GM12801 (cell line): Measurements from ENCODE around the gene LARGE1.

Experiments used
- TF ChIP-seq, protein P1 (sequence below): IDR thresholded peaks from one replicate; pipeline ENCODE4 v1.5.1; 2011; ENCODE audit warnings: control low read depth; ENCODE audit not compliant: insufficient read length; ENCODE audit errors: extremely low read depth

LARGE1 gene

GRCh38 chr22:33512908-33513307 is 407.4 kb downstream of the LARGE1 start:
- TF ChIP-seq, protein P1, sequence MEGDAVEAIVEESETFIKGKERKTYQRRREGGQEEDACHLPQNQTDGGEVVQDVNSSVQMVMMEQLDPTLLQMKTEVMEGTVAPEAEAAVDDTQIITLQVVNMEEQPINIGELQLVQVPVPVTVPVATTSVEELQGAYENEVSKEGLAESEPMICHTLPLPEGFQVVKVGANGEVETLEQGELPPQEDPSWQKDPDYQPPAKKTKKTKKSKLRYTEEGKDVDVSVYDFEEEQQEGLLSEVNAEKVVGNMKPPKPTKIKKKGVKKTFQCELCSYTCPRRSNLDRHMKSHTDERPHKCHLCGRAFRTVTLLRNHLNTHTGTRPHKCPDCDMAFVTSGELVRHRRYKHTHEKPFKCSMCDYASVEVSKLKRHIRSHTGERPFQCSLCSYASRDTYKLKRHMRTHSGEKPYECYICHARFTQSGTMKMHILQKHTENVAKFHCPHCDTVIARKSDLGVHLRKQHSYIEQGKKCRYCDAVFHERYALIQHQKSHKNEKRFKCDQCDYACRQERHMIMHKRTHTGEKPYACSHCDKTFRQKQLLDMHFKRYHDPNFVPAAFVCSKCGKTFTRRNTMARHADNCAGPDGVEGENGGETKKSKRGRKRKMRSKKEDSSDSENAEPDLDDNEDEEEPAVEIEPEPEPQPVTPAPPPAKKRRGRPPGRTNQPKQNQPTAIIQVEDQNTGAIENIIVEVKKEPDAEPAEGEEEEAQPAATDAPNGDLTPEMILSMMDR = no peak

DNA sequence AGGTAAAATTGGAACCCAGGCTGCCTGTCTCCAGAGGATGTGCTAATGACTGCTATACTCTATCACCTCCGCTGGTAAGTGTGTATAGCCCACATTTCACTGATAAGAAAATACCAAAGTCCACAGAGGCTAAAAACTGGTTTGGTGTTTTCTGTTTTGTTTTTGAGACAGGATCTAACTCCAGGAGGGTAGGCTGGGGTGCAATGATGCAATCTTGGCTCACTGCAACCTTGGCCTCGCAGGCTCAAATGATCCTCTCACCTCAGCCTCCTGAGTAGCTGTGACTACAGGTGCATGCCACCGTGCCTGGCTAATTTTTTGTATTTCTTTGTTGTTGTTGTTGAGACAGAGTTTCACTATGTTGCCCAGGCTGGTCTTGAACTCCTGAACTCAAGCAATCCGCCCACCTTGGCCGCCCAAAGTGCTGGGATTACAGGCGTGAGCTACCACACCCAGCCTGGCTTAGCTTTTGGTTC is 409.8 kb downstream of the LARGE1 start:
- TF ChIP-seq, protein P1 = no peak

GRCh38 chr22:33504941-33505625 is 415.2 kb downstream of the LARGE1 start:
- TF ChIP-seq, protein P1 = no peak

GRCh38 chr22:33496112-33496511 is 424.2 kb downstream of the LARGE1 start:
- TF ChIP-seq, protein P1 = no peak

DNA sequence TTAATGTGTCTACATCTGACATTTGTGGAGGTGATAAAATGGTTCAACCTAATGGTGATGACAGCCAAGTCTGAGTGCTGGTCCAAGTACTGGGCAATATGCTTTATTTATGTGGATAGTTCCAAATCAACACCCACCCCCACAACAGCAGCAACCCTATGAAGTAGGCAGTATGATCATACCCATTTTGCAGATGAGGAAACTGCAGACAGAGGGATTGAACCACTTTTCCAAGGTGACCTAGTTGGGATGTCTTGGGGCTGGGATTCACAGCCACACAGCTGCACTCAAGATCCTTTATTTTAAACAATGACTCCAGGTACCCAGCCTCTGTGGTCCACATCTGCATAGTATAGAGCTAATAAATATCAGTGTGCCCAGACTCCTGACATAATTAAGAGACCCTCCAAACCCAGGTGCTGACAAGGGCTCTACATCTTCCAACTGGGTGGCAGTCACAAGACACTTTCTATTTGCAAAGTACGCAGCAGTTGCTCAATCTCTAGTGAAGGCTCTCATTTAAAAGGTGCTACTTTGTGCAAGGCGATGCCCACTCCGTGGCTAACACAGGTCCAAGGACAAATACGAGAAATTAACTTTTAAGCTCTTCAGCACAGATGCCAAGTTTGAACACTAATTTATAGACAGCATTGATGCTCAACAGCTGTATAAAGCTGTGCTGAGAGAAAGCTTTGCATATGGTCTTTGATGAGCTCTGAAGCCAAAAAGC is 426.6 kb downstream of the LARGE1 start:
- TF ChIP-seq, protein P1 = no peak

DNA sequence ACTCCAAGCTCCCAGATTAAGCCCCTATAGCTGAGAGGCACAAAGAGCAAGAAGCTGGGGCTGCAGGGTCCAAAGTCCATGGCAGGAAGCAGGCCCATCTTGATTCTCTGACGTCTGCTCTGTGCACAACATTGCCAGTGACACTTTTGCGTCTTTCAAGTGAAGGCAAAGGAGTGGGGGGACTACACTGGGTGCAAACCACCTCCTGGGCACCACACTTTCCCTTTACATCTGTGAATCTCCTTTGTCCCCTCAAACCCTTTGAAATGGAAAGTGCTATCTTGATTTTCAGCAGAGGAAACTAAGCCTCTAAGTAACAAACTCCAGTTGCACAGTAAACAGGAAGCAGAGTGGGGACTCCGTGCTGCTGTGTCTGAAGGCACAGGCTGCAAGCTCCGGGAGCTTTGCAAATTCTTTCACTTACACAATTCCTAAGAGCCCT is 428.0 kb downstream of the LARGE1 start:
- TF ChIP-seq, protein P1 = no peak

DNA sequence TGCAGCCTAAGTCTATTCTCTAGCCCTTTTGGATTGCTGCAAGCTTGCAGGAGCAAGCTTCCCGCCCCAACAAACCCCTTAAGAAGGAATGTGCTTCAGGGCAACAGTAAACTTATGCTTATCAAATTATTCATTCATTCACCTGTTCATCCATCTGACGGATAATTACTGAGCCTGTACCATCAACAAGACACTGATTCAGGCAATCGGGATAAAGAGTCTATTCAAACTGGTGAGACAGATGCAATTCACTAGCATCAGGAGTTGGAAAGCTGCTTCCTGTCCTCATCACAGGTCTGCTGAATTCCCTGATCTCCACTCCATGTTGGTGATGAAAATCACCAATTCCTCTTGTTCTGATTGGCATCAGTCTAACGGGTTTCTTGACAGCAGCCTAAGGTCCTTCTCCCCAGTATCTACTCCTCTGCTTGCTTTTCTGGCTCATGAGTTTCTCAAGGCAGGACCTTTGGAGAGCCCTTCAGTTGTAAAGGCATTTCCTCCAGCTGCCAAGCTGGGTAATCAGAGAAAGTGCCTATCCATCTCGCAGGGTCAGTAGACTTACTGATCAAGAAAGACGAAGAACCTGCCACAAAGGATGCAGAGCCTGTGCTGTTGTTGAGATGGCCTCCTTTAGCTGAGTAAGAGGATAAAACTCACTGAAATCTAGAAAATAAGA is 433.1 kb downstream of the LARGE1 start:
- TF ChIP-seq, protein P1 = no peak
